B cell (primary cell): ENCODE data around the gene RNF212B. TPM values are rescaled to one million over a fixed set of nuclear protein-coding genes. Genes with fewer than 3 reads are reported as not detected.
"Not testable (repeated sequence)": the region's sequence is repeated elsewhere in the genome, so short reads cannot be mapped to it uniquely, and the experiment has no call there.

Source experiments
- ATAC-seq: fragments of 200-7000 bp; cut with Tn5 transposase; one replicate; pipeline ENCODE4 v1.10.0; 2021; ENCODE audit warnings: low read depth, mild to moderate bottlenecking, moderate number of reproducible peaks, moderate library complexity
- CTCF ChIA-PET: fragments of 350-600 bp; sonication (Branson Sonifier 250); formaldehyde crosslinking; loops from one replicate; lab custom pipeline; 2021; ENCODE audit warnings: antibody characterized with exemption, inconsistent platforms; lab: Charles Lee
- POLR2A ChIA-PET: fragments of 350-600 bp; sonication (Branson Sonifier 250); formaldehyde crosslinking; loops from one replicate; lab custom pipeline; 2021; ENCODE audit warnings: antibody characterized with exemption; lab: Charles Lee
- DNase-seq: peaks from one replicate; pipeline ENCODE4 v3.0.0; 2013
- H2AFZ ChIP-seq: 2 replicates; pipeline ENCODE4 v1.6.1; 2012; ENCODE audit warnings: mild to moderate bottlenecking, low read depth, low read length; ENCODE audit not compliant: insufficient read depth, poor library complexity, severe bottlenecking
- H3K27ac ChIP-seq, 2 donors: 1 replicate in 1 of 2; 2 replicates in 1 of 2; pipeline ENCODE4 v1.5.1; 2012 to 2013; ENCODE audit warnings: low read length in 2 of 2, mild to moderate bottlenecking in 2 of 2, moderate library complexity in 1 of 2
- H3K27me3 ChIP-seq, 4 experiments: fragments of 200-600 bp in 1 of 4; sonication (generic) in 1 of 4; replicated peaks in 1 of 4; 1 replicate in 2 of 4; 2 replicates in 2 of 4; pipeline versions ENCODE4 v1.6.1 to v1.7.0; 2013 to 2016; ENCODE audit warnings: low read length in 3 of 4, mild to moderate bottlenecking in 2 of 4, mixed read lengths in 1 of 4, moderate library complexity in 1 of 4; ENCODE audit not compliant: insufficient read depth in 4 of 4, control insufficient read depth in 3 of 4; ENCODE audit errors: control extremely low read depth in 1 of 4
- H3K36me3 ChIP-seq, 2 experiments: replicated peaks in 1 of 2; 1 replicate in 1 of 2; 2 replicates in 1 of 2; pipeline versions ENCODE4 v1.6.1 to v1.7.1; 2013; ENCODE audit warnings: low read length in 1 of 2; ENCODE audit not compliant: insufficient read depth in 2 of 2, control insufficient read depth in 1 of 2; ENCODE audit errors: control extremely low read depth in 1 of 2, extremely low read depth in 1 of 2
- H3K4me1 ChIP-seq, 2 donors: fragments of 200-600 bp in 1 of 2; sonication (generic) in 1 of 2; 1 replicate in 1 of 2; 2 replicates in 1 of 2; pipeline versions ENCODE4 v1.5.1 to v1.6.1; 2013 to 2017; ENCODE audit warnings: low read length in 2 of 2; ENCODE audit not compliant: control insufficient read depth in 2 of 2, insufficient read depth in 2 of 2
- H3K4me2 ChIP-seq: replicated peaks from 2 replicates; pipeline ENCODE3; 2012; ENCODE audit warnings: mild to moderate bottlenecking, low read depth, low read length; ENCODE audit not compliant: poor library complexity, severe bottlenecking
- H3K4me3 ChIP-seq, 5 experiments: fragments of 200-600 bp in 1 of 5; sonication (generic) in 1 of 5; 1 replicate in 3 of 5; 2 replicates in 2 of 5; pipeline versions ENCODE4 v1.5.1 to v1.7.0; 2011 to 2016; ENCODE audit warnings: low read length in 4 of 5, mild to moderate bottlenecking in 4 of 5, low read depth in 2 of 5, control low read depth in 1 of 5, moderate library complexity in 1 of 5; ENCODE audit not compliant: insufficient read depth in 1 of 5; ENCODE audit errors: control extremely low read depth in 1 of 5, extremely low read depth in 1 of 5
- H3K79me2 ChIP-seq: fragments of 200-600 bp; sonication (generic); one replicate; pipeline ENCODE4 v1.6.0; 2016; ENCODE audit warnings: low read length; ENCODE audit not compliant: control insufficient read depth, insufficient read depth
- H3K9ac ChIP-seq: fragments of 200-600 bp; sonication (generic); 2 replicates; pipeline ENCODE4 v1.6.1; 2017; ENCODE audit warnings: mild to moderate bottlenecking, low read length, moderate library complexity
- H3K9me3 ChIP-seq, 3 donors: one replicate each; pipeline versions ENCODE4 v1.6.1 to v1.7.1; 2013; ENCODE audit warnings: low read length in 2 of 3; ENCODE audit not compliant: control insufficient read depth in 2 of 3, insufficient read depth in 1 of 3; ENCODE audit errors: control extremely low read depth in 1 of 3
- H4K20me1 ChIP-seq: 2 replicates; pipeline ENCODE4 v1.6.0; 2012; ENCODE audit warnings: mild to moderate bottlenecking, low read length; ENCODE audit not compliant: insufficient read depth, control insufficient read depth, poor library complexity, severe bottlenecking
- H3K27ac Mint-ChIP-seq: one replicate; pipeline ENCODE4 v1.8.0; 2021; ENCODE audit warnings: mixed read lengths
- H3K27me3 Mint-ChIP-seq: one replicate; pipeline ENCODE4 v1.8.0; 2021; ENCODE audit warnings: mixed read lengths
- H3K4me1 Mint-ChIP-seq: one replicate; pipeline ENCODE4 v1.8.0; 2021; ENCODE audit warnings: mixed read lengths
- H3K4me3 Mint-ChIP-seq: one replicate; pipeline ENCODE4 v1.8.0; 2021; ENCODE audit warnings: mixed read lengths
- H3K9me3 Mint-ChIP-seq: one replicate; pipeline ENCODE4 v1.8.0; 2022; ENCODE audit warnings: mixed read lengths; ENCODE audit not compliant: insufficient read depth
- EZH2 ChIP-seq: IDR thresholded peaks from 2 replicates; pipeline ENCODE4 v1.6.1; 2012; ENCODE audit warnings: borderline replicate concordance, low read depth, mild to moderate bottlenecking, moderate library complexity, low read length; ENCODE audit not compliant: insufficient read depth, poor library complexity, severe bottlenecking
- WGBS: methylation state at CpG from one replicate; pipeline ENCODE4 v1.1.5; 2013; ENCODE audit warnings: missing lambda C conversion rate; ENCODE audit not compliant: insufficient coverage; 5-methylcytosine and 5-hydroxymethylcytosine counted together
- intact Hi-C: fragments of 100-400 bp; cut with micrococcal nuclease; formaldehyde crosslinking; loops from one replicate; pipeline ENCODE4 v1.10.0; 2022
- polyA plus RNA-seq: library from polyadenylated mRNA; depleted of rRNA; stranded (reverse); fragments of >200 nt; gene quantifications from 2 replicates; pipeline ENCODE4 v1.2.3, GENCODE V29; 2012
- total RNA-seq, 2 donors: library from RNA; stranded (reverse); fragments of 120-200 nt in 1 of 2; gene quantifications; 1 replicate in 1 of 2; 2 replicates in 1 of 2; pipeline versions ENCODE4 v1.2.3 to v1.2.4, GENCODE V29; 2013 to 2022
- TF ChIP-seq, protein P1 (sequence below): fragments of 200-600 bp; IDR thresholded peaks from one replicate; pipeline ENCODE4 v1.8.0; 2022; ENCODE audit warnings: antibody characterized with exemption, mild to moderate bottlenecking

RNF212B gene
- total and polyA plus RNA-seq, 2 donors (not counting 1 experiment from before 2014, with no cell fraction given): not detected

DNA sequence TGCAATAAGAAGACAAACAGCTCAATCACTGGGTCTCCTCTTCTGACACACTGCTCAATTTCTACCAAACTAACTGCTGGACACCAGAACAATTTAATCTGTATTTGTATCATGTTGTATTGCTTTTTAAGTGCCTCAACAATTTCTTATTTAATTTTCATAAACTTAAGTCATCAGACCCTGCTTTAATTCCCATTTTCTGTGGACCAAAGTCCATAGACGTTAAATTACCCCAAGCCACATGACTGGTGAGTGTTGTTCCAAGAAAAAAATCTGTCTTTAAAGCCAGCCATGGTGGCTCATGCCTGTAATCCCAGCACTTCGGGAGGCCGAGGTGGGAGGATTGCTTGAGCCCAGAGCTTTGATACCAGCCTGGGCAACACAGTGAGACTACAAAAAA, 39.5 kb downstream of the RNF212B start:
- ATAC-seq (no peak), DNase-seq (no peak)
- Histone ChIP-seq H3K9ac (no peak overlapping the region), H3K9me3 (no peaks in the 10 kb centered on the region), H3K36me3 (peaks cover 0 to 9% of the 10 kb centered on the region in 2 experiments), H3K4me2 (no peak overlapping the region), H3K4me1 (no peaks in the 10 kb centered on the region), H2AFZ (no peak overlapping the region), H4K20me1 (peaks cover 4% of the 10 kb centered on the region), H3K79me2 (peaks cover 13% of the 10 kb centered on the region), H3K27ac (no peak overlapping the region), H3K4me3 (no peak overlapping the region), H3K27me3 (no peaks in the 10 kb centered on the region)
- POLR2A ChIA-PET: no interaction called here
- CTCF ChIA-PET: interaction anchor here (1.0 to 3.3 kb wide), 4 partner anchors 16 to 103 kb away, joined by 3 to 10 read pairs (median 6); no protein-coding TSS in a partner anchor
- Mint-ChIP-seq H3K9me3 (no peaks in the 10 kb centered on the region), H3K27ac (no peak overlapping the region), H3K27me3 (no peaks in the 10 kb centered on the region), H3K4me3 (no peak overlapping the region), H3K4me1 (peaks cover 2% of the 10 kb centered on the region)
- 94% methylated on average over 3 of the region's 3 CpGs for WGBS
- intact Hi-C loops: no loop called here
- no peak for TF ChIP-seq EZH2
- TF ChIP-seq, protein P1, sequence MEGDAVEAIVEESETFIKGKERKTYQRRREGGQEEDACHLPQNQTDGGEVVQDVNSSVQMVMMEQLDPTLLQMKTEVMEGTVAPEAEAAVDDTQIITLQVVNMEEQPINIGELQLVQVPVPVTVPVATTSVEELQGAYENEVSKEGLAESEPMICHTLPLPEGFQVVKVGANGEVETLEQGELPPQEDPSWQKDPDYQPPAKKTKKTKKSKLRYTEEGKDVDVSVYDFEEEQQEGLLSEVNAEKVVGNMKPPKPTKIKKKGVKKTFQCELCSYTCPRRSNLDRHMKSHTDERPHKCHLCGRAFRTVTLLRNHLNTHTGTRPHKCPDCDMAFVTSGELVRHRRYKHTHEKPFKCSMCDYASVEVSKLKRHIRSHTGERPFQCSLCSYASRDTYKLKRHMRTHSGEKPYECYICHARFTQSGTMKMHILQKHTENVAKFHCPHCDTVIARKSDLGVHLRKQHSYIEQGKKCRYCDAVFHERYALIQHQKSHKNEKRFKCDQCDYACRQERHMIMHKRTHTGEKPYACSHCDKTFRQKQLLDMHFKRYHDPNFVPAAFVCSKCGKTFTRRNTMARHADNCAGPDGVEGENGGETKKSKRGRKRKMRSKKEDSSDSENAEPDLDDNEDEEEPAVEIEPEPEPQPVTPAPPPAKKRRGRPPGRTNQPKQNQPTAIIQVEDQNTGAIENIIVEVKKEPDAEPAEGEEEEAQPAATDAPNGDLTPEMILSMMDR: no peak

DNA sequence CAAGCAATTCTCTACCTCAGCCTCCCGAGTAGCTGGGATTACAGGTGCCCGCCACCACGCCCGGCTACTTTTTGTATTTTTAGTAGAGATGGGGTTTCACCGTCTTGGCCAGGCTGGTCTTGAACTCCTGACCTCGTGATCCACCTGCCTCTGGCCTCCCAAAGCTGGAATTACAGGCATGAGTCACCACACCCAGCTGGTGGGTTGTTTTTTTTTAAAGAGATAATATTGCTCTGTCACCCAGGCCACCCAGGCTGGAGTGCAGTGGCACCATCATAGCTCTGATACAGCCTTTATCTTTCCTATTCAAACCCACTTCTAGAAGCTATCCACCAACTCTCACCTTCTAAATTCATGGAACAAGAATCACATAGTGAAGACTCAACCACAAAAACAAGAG, 40.2 kb downstream of the RNF212B start:
- H4K20me1 ChIP-seq, H3K9ac ChIP-seq, H3K27me3 Mint-ChIP-seq, H3K4me1 ChIP-seq, H3K36me3 ChIP-seq, H2AFZ ChIP-seq, H3K9me3 Mint-ChIP-seq, ATAC-seq, intact Hi-C loops, H3K4me1 Mint-ChIP-seq, H3K4me3 Mint-ChIP-seq, H3K4me2 ChIP-seq, H3K27me3 ChIP-seq, DNase-seq, H3K27ac ChIP-seq, H3K4me3 ChIP-seq, POLR2A ChIA-PET, H3K9me3 ChIP-seq, H3K27ac Mint-ChIP-seq: not testable (repeated sequence)
- WGBS: 100% methylated on average over 1 of the region's 6 CpGs
- CTCF ChIA-PET: interaction anchor here (0.7 to 3.3 kb wide), 4 partner anchors 14 to 353 kb away, joined by 3 to 10 read pairs (median 6); no protein-coding TSS in a partner anchor
- H3K79me2 ChIP-seq: peaks cover 13% of the 10 kb centered on the region
